Stimulated activated CD8-positive, alpha-beta memory T cell treated with anti-CD3 and anti-CD28 coated beads, Interleukin-15, amount 100 ng/mL, for 1 hour (primary cell): ENCODE data around the gene RSPO4.
"Not testable (repeated sequence)": the region's sequence is repeated elsewhere in the genome, so short reads cannot be mapped to it uniquely, and the experiment has no call there.

ENCODE experiments used
- DNase-seq: peaks from one replicate; pipeline ENCODE4 v3.0.0-alpha.2; 2020; ENCODE audit warnings: low read depth

Gene RSPO4

GRCh38 chr20:1003920-1004697, 2.0 kb upstream of the RSPO4 start:
- no peak for DNase-seq

GRCh38 chr20:1002682-1003561, 811 bp upstream of the RSPO4 start:
- DNase-seq, result no peak

DNA sequence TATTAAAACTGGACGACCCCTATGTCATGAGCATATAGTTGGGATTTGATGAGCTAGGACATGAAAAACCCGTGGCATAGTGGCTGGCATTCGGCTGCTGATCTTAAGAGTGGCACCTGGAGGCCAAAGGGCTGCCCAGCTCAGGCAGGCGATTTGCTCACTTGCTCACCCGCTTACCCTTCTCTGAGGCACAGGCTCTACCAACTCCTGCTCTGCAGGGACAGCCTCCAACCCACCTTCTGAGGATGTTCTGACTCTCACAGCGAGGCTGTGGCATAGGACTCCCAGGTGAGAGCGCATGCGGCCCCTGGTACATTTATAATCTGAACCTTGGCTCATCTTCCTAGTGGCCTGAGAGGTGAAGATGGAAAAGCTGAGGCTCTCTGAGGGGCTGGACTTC, 995 bp downstream of the RSPO4 start:
- no peak for DNase-seq

DNA sequence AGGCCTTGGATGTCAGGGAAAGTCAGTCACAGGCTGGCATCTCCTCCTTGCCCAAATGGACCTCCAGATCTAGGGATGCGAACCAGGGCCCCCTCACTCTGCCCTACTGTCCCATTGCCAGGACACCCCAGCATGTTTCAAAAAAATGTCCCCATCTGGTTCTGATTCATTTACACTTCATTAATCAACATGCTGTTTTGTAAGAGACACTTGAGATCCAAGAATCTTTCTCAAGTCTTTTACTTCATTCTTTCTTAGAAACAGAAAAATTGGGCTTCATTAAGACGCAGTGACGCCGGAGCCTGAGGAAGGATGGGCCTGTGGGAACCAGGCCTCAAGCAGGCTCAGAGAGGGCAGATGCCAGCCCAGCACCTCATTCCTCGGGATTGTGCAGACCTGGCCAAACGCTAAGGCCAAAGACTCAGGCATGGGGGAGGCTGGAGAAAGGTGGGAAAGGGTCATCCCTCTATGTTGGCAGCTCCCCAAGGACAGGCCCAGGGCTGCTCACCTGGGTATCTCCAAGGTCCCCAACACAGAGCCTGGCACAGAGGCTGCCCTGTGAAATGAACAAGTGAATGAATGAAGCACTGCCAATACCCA, 3.8 kb downstream of the RSPO4 start:
- no peak for DNase-seq

GRCh38 chr20:997486-997885, 4.6 kb downstream of the RSPO4 start:
- DNase-seq, result no peak

GRCh38 chr20:997016-997415, 5.1 kb downstream of the RSPO4 start:
- DNase-seq, result no peak

DNA sequence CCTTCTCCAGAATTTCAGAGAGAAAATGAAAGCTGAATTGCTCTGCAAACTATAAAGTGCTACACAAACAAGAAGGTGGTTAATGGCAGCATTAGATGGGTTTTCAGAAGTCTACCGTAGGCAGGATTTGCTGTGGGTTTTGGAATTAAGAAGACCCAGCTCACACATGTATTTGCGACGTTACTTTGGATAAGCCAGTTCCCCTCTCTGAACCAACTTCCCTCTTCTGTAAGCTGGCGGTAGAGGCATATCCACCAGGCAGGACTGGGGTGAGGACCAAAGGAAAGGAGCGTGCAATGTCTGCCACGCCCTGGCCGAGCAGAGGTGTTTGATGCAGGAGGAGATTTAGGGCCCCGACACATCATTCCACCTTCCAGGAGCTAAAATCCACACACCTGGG, 6.9 kb downstream of the RSPO4 start:
- DNase-seq, result no peak

DNA sequence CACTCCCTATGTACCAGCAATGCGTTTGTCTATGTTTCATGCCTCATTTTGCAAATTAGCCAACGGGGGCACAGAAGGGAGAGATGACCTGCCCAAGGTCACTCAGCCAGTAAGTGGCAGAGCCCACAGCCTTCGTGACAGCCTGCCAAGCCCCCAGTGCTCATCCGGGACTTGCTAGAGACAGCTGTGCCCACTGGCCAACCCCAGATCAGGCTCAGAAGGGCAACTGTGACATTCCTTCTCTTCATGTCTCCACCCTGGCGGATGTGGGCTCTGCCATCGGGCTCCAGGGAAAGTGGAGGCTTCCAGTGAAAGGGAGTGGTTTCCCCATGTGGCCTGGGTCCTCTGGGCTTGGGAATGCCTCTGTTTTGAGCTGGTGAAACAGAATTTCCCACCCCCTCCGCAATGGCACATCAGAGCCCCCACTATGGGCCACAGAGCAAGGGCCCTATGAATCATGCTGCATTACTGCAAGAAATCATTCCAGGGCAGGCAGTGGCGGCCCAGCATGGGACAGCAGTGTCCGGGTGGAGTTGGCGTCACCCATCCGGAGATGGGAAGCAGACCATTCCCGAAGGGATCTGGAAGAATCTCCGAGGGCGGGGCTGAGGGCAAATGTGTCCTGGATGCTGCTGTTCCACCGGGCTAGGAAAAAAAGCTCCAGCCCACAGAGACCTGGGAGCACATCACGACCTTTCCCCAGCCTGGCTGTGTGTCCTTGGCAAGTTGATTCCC, 9.1 kb downstream of the RSPO4 start:
- DNase-seq, result no peak

DNA sequence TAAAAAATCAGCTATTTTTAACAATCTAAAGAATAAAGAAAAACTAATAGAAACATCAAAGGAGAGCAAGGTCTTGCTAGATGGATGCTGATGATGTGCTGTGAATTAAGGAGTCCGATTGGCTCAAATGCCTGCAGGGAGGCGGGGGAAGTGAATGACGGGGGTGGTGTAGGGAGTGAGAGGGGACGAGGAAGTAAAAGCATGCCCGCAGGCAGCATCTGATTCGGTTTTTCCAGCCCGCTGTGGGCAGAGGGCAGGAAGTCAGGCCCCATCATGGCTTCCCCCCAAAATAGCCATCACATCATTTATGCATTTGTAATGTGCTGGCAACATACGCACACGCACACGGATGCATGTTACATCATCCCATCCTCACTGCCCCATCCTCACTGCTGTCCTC, 10.3 kb downstream of the RSPO4 start:
- no peak for DNase-seq

GRCh38 chr20:990293-990959, 11.7 kb downstream of the RSPO4 start:
- no peak for DNase-seq

- DNase-seq, result no peak
Measured at GRCh38 chr20:988272-988671, 13.8 kb downstream of the RSPO4 start.

DNA sequence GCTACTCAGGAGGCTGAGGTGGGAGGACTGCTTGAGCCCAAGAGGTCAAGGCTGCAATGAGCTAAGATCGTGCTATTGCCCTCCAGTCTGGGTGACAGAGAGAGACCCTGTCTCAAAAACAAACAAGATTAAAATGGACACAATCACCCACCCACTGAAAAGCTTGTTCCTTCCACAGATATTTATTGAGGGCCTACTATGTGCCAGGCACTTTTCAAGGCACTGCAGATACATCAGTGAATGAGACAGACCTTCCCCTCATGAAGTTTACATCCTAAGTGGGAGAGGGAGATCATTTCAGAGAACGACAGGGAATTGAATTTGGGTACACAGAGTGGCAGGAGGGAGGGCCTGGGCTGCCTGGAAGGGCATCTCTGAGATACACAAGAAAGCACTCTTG, 14.4 kb downstream of the RSPO4 start:
- no peak for DNase-seq

DNA sequence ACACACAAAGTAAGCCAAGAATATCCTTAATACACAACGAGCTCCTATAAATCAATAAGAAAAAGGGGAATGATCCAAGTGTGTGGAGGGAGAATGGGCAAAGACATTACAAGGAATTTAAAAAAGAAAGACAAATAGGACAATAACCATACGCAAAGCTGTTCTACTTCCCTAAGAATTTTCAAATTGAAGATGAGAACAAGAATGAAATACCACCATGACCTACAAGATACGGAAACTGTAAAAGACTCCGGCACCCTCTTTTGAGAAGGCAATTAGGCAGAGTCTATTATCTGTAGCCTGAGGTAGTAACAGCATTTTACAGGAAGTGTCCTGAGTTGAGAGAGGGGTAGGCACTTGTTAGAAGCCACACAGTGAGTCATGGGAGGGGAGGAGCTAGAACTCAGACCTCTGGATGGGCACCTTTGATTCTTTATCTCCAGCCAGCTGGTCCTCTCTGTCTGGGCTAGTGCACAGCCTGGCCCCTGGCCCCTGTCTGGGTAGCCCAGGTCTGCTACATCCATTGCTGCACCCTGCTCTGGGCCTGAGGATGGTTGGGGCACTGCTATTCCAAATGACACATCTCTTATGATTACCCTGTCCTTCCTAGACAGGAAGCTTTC, 15.3 kb downstream of the RSPO4 start:
- DNase-seq, result no peak

GRCh38 chr20:984994-985393, 17.1 kb downstream of the RSPO4 start:
- not testable (repeated sequence) for DNase-seq

DNA sequence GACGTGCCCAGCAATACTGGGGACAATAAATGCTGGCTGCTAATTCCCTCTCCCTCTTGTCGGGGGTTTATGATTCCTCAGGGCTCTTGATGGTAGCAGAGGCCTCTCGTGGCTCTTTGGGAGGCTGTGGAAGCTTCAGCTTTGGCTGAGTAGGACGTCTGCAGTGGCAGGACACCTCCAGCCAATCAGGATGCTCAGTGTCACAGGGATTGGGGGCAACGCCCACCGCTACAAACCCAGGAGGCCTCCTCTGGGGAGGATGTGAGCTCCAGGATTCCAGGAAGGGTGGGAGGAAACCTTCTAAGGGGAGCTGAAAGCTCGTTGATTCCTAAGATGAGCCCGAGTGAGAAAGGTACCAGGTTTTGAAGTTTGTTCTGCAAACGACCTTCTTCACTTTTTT, 19.4 kb downstream of the RSPO4 start:
- DNase-seq, result no peak

DNA sequence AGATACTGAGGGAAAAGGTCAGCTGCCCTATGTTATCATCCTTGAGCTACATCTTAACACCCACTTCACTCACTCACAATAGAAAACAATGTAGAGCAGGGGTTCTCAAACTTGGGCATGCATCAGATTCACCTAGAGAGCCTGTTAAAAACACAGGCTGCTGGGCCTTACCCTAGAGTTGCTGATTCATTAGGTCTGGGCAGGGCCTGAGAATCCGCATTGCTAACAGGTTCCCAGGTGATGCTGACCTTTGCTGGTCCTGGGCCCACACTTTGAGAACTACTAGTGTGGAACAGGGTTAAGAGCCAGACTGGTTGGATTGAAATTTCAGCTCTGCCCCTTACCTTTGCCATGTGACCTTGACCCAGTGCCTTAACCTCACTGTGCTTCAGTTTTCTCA, 25.1 kb downstream of the RSPO4 start:
- no peak for DNase-seq

GRCh38 chr20:976033-976432, 26.1 kb downstream of the RSPO4 start:
- no peak for DNase-seq

DNA sequence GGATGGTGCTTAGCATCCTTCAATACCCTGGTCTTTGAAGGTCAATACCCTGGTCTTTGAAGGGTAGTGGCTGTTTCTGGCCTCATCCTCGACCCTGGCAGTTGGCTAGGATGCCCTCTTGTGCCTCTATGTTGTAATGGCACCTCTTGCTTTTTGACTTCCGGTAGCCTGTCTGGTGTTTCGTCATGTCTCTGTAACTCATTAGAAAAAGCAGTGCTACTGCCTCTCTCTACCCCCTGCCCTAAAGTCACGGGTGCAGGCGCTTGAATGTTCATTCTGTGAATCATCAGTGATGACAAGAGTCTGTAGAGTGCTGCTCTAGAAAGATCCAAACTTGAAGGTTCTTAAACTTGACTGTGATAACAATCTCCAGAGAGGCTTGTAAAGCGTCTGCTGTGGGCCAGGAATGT, 28.3 kb downstream of the RSPO4 start:
- DNase-seq, result no peak

GRCh38 chr20:972256-972655, 29.9 kb downstream of the RSPO4 start:
- no peak for DNase-seq

GRCh38 chr20:971346-971745, 30.8 kb downstream of the RSPO4 start:
- DNase-seq, result no peak

- DNase-seq, result no peak
Measured at GRCh38 chr20:969868-970267, 32.2 kb downstream of the RSPO4 start.
